Esophagus mucosa (tissue), 1 donor: ENCODE results near the gene CYP2S1. TPM values are rescaled to one million over a fixed set of nuclear protein-coding genes. Genes with fewer than 3 reads are reported as not detected.
"Not testable (repeated sequence)": the region's sequence is repeated elsewhere in the genome, so short reads cannot be mapped to it uniquely, and the experiment has no call there.

Source experiments
- ATAC-seq: fragments of 200-7000 bp; cut with Tn5 transposase; one replicate; pipeline ENCODE4 v1.9.1; 2020
- total RNA-seq: library from RNA; stranded (reverse); gene quantifications from one replicate; pipeline ENCODE4 v1.2.4, GENCODE V29; 2023
- donor health status: DM: yes; HTN: yes; CAD: no.

The CYP2S1 gene
- total RNA-seq = 10.4 TPM

- ATAC-seq = peak; percentile 64
These were observed at the start of gene CYP2S1 for GRCh38 chr19:41192574-41193429. Gene CYP2S1, plus strand, starts transcription at chr19:41193219. Its CDS starts 46 bp downstream, at chr19:41193265.

- peak; percentile 86 for ATAC-seq
These were observed 48.6 kb upstream of the CYP2S1 start for GRCh38 chr19:41144403-41144802.

- ATAC-seq = no peak
These were observed 43.2 kb upstream of the CYP2S1 start for GRCh38 chr19:41149831-41150230.

- ATAC-seq = not testable (repeated sequence)
These were observed 42.0 kb upstream of the CYP2S1 start for GRCh38 chr19:41150986-41151385.

GRCh38 chr19:41154060-41154459 is 39.0 kb upstream of the CYP2S1 start:
- no peak for ATAC-seq

GRCh38 chr19:41156207-41156606 is 36.8 kb upstream of the CYP2S1 start:
- no peak for ATAC-seq

- ATAC-seq = no peak
These were observed 33.1 kb upstream of the CYP2S1 start for GRCh38 chr19:41159881-41160280.

- no peak for ATAC-seq
These were observed 31.1 kb upstream of the CYP2S1 start for GRCh38 chr19:41161903-41162302.

- ATAC-seq = no peak
These were observed 25.8 kb upstream of the CYP2S1 start for GRCh38 chr19:41166944-41167804.

GRCh38 chr19:41172297-41173164 is 20.5 kb upstream of the CYP2S1 start:
- ATAC-seq = no peak

GRCh38 chr19:41174297-41174928 is 18.6 kb upstream of the CYP2S1 start:
- ATAC-seq = peak; percentile 63

- peak; percentile 78 for ATAC-seq
These were observed 16.9 kb upstream of the CYP2S1 start for GRCh38 chr19:41175801-41176777.

GRCh38 chr19:41180173-41180572 is 12.8 kb upstream of the CYP2S1 start:
- not testable (repeated sequence) for ATAC-seq

GRCh38 chr19:41186971-41187883 is 5.8 kb upstream of the CYP2S1 start:
- ATAC-seq = no peak

- no peak for ATAC-seq
These were observed 5.1 kb upstream of the CYP2S1 start for GRCh38 chr19:41187884-41188279.

GRCh38 chr19:41189425-41190065 is 3.5 kb upstream of the CYP2S1 start:
- ATAC-seq = no peak

- peak; percentile 4 for ATAC-seq
These were observed 574 bp downstream of the CYP2S1 start for GRCh38 chr19:41193430-41194156.

- ATAC-seq = no peak
These were observed 1.1 kb downstream of the CYP2S1 start for GRCh38 chr19:41194157-41194552.
